Measurements from ENCODE around the gene TMCC1.
"Not testable (repeated sequence)": the region's sequence is repeated elsewhere in the genome, so short reads cannot be mapped to it uniquely, and the experiment has no call there.

DNA sequence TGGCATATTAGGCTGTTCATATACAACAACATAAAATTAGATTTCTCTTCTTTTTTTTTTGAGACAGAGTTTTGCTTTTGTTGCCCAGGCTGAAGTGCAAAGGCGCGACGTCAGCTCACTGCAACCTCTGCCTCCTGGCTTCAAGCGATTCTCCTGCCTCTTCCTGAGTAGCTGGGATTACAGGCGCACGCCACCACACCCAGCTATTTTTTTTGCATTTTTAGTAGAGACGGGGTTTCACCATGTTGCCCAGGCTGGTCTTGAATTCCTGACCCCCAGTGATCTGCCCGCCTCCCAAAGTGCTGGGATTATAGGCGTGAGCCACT is 218.8 kb downstream of the TMCC1 start:
- TF ChIP-seq, protein P1, sequence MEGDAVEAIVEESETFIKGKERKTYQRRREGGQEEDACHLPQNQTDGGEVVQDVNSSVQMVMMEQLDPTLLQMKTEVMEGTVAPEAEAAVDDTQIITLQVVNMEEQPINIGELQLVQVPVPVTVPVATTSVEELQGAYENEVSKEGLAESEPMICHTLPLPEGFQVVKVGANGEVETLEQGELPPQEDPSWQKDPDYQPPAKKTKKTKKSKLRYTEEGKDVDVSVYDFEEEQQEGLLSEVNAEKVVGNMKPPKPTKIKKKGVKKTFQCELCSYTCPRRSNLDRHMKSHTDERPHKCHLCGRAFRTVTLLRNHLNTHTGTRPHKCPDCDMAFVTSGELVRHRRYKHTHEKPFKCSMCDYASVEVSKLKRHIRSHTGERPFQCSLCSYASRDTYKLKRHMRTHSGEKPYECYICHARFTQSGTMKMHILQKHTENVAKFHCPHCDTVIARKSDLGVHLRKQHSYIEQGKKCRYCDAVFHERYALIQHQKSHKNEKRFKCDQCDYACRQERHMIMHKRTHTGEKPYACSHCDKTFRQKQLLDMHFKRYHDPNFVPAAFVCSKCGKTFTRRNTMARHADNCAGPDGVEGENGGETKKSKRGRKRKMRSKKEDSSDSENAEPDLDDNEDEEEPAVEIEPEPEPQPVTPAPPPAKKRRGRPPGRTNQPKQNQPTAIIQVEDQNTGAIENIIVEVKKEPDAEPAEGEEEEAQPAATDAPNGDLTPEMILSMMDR (IDR thresholded peaks at IDR 0.05) = not testable (repeated sequence)
- TF ChIP-seq EZH2 (IDR thresholded peaks at IDR 0.05; ENCODE audit: borderline replicate concordance, insufficient read depth, low read depth, low read length, poor library complexity, severe bottlenecking) = not testable (repeated sequence)

All from B cell (primary cell).